ENCODE results near the gene MPHOSPH9. TPM values are rescaled to one million over a fixed set of nuclear protein-coding genes. Genes with fewer than 3 reads are reported as not detected.

Gene MPHOSPH9
- total and polyA plus RNA-seq, 4 donors = 4.9 to 51.0 (median 32.7) TPM

DNA sequence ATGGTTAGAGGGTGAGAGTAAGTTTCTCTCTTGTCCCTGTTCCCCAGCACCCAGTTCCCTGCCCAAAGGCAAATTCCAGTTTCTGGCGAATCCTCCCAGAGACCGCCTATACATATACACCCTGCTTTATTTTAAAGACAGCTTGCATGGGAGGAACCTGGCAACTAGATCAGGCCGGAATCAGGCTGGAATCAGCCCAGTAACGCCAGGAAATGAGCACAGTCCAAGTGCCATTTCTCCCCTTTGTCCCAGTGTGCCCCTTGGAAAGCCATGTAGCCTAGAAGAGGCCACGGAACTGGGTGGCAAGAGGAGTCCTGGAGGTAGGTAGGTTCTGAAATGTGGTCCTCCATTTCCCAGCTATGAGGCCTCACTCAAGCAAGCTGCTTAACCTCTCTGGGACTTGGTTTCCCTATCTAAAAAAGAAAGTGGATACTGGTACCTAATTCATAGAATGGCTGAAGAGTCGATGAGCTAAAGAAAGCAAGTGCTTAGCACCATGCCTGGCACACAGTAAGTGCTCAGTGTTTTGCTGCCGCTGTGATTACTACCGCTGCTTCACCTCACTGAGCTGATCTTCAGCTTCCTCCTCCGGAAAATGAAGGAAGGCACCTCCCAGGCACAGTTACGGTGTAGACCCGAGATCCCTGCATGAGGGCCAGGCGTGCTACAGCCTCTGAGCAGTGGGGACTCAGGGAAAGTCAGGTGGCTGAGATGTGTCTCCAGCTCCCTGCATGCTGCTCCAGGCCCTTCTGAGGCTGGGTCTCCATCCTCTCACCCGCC, 118.4 kb downstream of the MPHOSPH9 start:
- H3K9me3 ChIP-seq (ENCODE audit: control insufficient read depth in 4 of 4, low read length in 3 of 4) = no peaks in the 10 kb centered on the region
- no peak overlapping the region for H3K4me3 ChIP-seq (ENCODE audit: low read depth in 1 of 3, low read length in 3 of 3)
- no peak for DNase-seq (ENCODE audit: low spot score)
- H3K27me3 ChIP-seq (ENCODE audit: control insufficient read depth in 4 of 4, insufficient read depth in 4 of 4, low read length in 3 of 4) = no peaks in the 10 kb centered on the region
- WGBS = 78% methylated on average over 13 of the region's 13 CpGs
- TF ChIP-seq, protein P1, sequence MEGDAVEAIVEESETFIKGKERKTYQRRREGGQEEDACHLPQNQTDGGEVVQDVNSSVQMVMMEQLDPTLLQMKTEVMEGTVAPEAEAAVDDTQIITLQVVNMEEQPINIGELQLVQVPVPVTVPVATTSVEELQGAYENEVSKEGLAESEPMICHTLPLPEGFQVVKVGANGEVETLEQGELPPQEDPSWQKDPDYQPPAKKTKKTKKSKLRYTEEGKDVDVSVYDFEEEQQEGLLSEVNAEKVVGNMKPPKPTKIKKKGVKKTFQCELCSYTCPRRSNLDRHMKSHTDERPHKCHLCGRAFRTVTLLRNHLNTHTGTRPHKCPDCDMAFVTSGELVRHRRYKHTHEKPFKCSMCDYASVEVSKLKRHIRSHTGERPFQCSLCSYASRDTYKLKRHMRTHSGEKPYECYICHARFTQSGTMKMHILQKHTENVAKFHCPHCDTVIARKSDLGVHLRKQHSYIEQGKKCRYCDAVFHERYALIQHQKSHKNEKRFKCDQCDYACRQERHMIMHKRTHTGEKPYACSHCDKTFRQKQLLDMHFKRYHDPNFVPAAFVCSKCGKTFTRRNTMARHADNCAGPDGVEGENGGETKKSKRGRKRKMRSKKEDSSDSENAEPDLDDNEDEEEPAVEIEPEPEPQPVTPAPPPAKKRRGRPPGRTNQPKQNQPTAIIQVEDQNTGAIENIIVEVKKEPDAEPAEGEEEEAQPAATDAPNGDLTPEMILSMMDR (IDR thresholded peaks at IDR 0.05; ENCODE audit: low read depth, low read length, missing input control) = no peak
- peak overlapping the region; percentile 42 to 43 for H3K27ac ChIP-seq (ENCODE audit: low read depth in 1 of 2, low read length in 2 of 2)
- H3K36me3 ChIP-seq (ENCODE audit: control insufficient read depth in 4 of 4, insufficient read depth in 3 of 4, low read depth in 1 of 4, low read length in 3 of 4) = no peaks in the 10 kb centered on the region
- peaks cover 4 to 27% (median 18%) of the 10 kb centered on the region in 4 donors for H3K4me1 ChIP-seq (ENCODE audit: control insufficient read depth in 4 of 4, insufficient read depth in 4 of 4, low read length in 3 of 4)
- no peak overlapping the region for H3K9ac ChIP-seq (ENCODE audit: low read depth in 1 of 2, low read length in 2 of 2)

DNA sequence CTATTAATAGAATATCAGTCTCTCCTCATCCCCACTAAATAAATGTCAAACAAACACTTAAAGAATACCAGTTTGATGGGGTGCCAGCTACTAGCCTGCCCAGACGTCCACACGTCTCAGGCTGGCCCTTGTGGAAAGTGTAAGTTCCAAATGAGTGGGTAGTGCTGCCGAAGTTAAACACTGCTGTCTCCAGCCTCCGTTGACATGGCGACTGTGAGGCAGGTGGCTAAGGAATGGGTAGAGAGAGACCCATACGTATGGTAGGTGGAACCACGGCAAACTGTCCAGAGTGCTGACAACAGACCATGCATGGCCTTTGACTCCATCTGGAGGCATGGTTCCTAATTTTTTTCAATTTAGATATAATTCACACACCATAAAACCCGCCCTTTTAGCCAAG, 119.9 kb downstream of the MPHOSPH9 start:
- Histone ChIP-seq H3K4me1 (ENCODE audit: control insufficient read depth in 4 of 4, insufficient read depth in 4 of 4, low read length in 3 of 4) (peaks cover 13 to 41% (median 33%) of the 10 kb centered on the region in 4 donors), H3K9me3 (ENCODE audit: control insufficient read depth in 4 of 4, low read length in 3 of 4) (no peaks in the 10 kb centered on the region), H3K27me3 (ENCODE audit: control insufficient read depth in 4 of 4, insufficient read depth in 4 of 4, low read length in 3 of 4) (no peaks in the 10 kb centered on the region), H3K36me3 (ENCODE audit: control insufficient read depth in 4 of 4, insufficient read depth in 3 of 4, low read depth in 1 of 4, low read length in 3 of 4) (peaks cover 0 to 3% (median 0%) of the 10 kb centered on the region in 4 donors), H3K27ac (ENCODE audit: low read depth in 1 of 2, low read length in 2 of 2) (no peak overlapping the region), H3K4me3 (ENCODE audit: low read depth in 1 of 3, low read length in 3 of 3) (no peak overlapping the region), H3K9ac (ENCODE audit: low read depth in 1 of 2, low read length in 2 of 2) (no peak overlapping the region)
- no peak for DNase-seq (ENCODE audit: low spot score)
- 90% methylated on average over 8 of the region's 8 CpGs for WGBS
- no peak for TF ChIP-seq RXRA (IDR thresholded peaks at IDR 0.05)
- TF ChIP-seq, protein P2, sequence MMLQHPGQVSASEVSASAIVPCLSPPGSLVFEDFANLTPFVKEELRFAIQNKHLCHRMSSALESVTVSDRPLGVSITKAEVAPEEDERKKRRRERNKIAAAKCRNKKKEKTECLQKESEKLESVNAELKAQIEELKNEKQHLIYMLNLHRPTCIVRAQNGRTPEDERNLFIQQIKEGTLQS (IDR thresholded peaks at IDR 0.05) = no peak
- TF ChIP-seq, protein P1 (IDR thresholded peaks at IDR 0.05; ENCODE audit: low read depth, low read length, missing input control) = no peak
- TF ChIP-seq SP1 (IDR thresholded peaks at IDR 0.05) = no peak
- TF ChIP-seq, protein P3, sequence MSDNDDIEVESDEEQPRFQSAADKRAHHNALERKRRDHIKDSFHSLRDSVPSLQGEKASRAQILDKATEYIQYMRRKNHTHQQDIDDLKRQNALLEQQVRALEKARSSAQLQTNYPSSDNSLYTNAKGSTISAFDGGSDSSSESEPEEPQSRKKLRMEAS (IDR thresholded peaks at IDR 0.05) = no peak
- TF ChIP-seq JUND (IDR thresholded peaks at IDR 0.05) = no peak
- TF ChIP-seq RAD21 (IDR thresholded peaks at IDR 0.05) = no peak
- TF ChIP-seq HNF4G (IDR thresholded peaks at IDR 0.05) = no peak
- TF ChIP-seq FOXA1 (IDR thresholded peaks at IDR 0.05) = no peak

DNA sequence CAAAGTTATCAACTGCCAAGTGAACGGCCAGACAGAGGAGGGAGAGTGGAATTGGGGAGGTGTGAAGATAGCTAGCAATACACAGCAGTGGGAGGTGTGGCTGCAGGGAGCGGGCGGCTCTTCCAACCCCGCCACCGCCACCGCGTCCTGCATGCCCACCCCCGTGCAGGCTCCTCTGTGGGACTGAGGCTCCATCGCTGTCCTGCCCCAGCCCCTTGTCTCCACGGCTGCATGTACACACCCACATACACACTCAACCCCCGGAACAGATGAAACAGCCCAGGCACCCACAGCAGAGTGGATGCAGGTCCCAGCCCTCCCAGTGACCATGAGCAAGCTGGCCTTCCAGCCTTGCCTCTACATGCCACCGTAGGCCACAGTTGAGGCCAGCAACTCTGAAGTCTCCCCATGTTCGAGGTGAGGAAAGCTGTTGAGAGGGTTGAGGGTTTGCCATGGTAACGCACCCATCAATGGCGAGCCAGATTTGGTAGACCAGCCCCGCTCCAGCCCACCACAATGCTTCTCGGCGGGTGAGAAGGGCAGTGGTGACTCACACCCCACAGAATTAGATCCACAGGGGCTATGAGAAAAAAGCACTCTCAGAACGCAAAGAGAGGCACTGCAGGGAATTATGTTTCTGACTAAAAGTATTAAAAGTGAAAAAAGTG, 121.3 kb downstream of the MPHOSPH9 start:
- Histone ChIP-seq H3K4me3 (ENCODE audit: low read depth in 1 of 3, low read length in 3 of 3) (no peak overlapping the region), H3K9me3 (ENCODE audit: control insufficient read depth in 4 of 4, low read length in 3 of 4) (no peaks in the 10 kb centered on the region), H3K4me1 (ENCODE audit: control insufficient read depth in 4 of 4, insufficient read depth in 4 of 4, low read length in 3 of 4) (peaks cover 11 to 55% (median 45%) of the 10 kb centered on the region in 4 donors), H3K27ac (ENCODE audit: low read depth in 1 of 2, low read length in 2 of 2) (no peak overlapping the region), H3K9ac (ENCODE audit: low read depth in 1 of 2, low read length in 2 of 2) (no peak overlapping the region), H3K36me3 (ENCODE audit: control insufficient read depth in 4 of 4, insufficient read depth in 3 of 4, low read depth in 1 of 4, low read length in 3 of 4) (peaks cover 0 to 3% (median 0%) of the 10 kb centered on the region in 4 donors), H3K27me3 (ENCODE audit: control insufficient read depth in 4 of 4, insufficient read depth in 4 of 4, low read length in 3 of 4) (no peaks in the 10 kb centered on the region)
- DNase-seq (ENCODE audit: low spot score) = no peak
- WGBS = 93% methylated on average over 19 of the region's 19 CpGs
- TF ChIP-seq, protein P2 (IDR thresholded peaks at IDR 0.05) = no peak
- TF ChIP-seq HNF4G (IDR thresholded peaks at IDR 0.05) (no peak), SP1 (IDR thresholded peaks at IDR 0.05) (no peak), RXRA (IDR thresholded peaks at IDR 0.05) (no peak), FOXA1 (IDR thresholded peaks at IDR 0.05) (no peak), FOXA2 (IDR thresholded peaks at IDR 0.05) (no peak), YY1 (IDR thresholded peaks at IDR 0.05) (no peak)
- TF ChIP-seq, protein P4, sequence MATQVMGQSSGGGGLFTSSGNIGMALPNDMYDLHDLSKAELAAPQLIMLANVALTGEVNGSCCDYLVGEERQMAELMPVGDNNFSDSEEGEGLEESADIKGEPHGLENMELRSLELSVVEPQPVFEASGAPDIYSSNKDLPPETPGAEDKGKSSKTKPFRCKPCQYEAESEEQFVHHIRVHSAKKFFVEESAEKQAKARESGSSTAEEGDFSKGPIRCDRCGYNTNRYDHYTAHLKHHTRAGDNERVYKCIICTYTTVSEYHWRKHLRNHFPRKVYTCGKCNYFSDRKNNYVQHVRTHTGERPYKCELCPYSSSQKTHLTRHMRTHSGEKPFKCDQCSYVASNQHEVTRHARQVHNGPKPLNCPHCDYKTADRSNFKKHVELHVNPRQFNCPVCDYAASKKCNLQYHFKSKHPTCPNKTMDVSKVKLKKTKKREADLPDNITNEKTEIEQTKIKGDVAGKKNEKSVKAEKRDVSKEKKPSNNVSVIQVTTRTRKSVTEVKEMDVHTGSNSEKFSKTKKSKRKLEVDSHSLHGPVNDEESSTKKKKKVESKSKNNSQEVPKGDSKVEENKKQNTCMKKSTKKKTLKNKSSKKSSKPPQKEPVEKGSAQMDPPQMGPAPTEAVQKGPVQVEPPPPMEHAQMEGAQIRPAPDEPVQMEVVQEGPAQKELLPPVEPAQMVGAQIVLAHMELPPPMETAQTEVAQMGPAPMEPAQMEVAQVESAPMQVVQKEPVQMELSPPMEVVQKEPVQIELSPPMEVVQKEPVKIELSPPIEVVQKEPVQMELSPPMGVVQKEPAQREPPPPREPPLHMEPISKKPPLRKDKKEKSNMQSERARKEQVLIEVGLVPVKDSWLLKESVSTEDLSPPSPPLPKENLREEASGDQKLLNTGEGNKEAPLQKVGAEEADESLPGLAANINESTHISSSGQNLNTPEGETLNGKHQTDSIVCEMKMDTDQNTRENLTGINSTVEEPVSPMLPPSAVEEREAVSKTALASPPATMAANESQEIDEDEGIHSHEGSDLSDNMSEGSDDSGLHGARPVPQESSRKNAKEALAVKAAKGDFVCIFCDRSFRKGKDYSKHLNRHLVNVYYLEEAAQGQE (IDR thresholded peaks at IDR 0.05) = no peak
- TF ChIP-seq, protein P3 (IDR thresholded peaks at IDR 0.05) = no peak
- TF ChIP-seq, protein P5, sequence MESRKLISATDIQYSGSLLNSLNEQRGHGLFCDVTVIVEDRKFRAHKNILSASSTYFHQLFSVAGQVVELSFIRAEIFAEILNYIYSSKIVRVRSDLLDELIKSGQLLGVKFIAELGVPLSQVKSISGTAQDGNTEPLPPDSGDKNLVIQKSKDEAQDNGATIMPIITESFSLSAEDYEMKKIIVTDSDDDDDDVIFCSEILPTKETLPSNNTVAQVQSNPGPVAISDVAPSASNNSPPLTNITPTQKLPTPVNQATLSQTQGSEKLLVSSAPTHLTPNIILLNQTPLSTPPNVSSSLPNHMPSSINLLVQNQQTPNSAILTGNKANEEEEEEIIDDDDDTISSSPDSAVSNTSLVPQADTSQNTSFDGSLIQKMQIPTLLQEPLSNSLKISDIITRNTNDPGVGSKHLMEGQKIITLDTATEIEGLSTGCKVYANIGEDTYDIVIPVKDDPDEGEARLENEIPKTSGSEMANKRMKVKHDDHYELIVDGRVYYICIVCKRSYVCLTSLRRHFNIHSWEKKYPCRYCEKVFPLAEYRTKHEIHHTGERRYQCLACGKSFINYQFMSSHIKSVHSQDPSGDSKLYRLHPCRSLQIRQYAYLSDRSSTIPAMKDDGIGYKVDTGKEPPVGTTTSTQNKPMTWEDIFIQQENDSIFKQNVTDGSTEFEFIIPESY (IDR thresholded peaks at IDR 0.05) = no peak

Measured in liver (tissue), 9 donors.